Eye (tissue), 1 donor: Measurements from ENCODE around the gene FXYD1.
"Not testable (repeated sequence)": the region's sequence is repeated elsewhere in the genome, so short reads cannot be mapped to it uniquely, and the experiment has no call there.

ENCODE experiments used
- DNase-seq: peaks from one replicate; pipeline ENCODE4 v3.0.0-alpha.2; 2015

FXYD1 gene

GRCh38 chr19:35125749-35126623 is 12.6 kb upstream of the FXYD1 start:
- DNase-seq: no peak

DNA sequence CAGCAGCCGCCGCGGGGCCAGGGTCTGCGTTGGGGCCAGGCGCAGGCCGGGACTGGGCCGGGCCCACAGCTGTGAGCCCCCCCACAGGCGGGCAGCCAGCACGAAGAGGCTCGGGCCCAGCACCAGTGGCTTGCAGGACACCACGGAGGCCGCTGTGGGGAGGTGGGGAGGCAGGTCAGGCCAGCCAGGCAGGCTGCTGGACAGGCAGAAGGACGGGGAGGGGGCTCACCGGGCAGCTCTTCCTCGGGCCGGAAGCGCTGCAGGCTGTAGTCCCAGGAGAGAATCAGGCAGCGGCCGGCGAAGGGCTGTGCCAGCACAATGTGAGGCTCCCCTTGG is 12.0 kb upstream of the FXYD1 start:
- peak; percentile 42 for DNase-seq

DNA sequence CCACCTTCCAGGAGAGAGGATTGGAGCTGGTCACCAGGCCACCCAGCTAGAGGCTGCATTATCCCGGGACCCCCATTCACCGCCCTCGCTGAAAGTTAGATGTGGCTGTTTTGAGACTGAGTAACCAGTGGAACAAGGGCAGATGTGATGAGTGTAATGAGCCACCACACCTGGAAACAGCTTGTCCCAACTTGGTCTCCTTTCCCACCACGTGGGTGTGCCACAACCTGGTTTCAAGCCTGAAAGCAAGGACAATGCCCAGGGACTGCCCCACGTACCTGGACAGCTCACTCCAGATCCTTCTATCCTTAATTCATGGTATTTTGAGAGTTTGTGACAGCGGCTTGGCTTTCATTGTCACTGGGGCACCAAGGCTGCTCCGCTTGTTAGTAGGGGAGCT is 10.8 kb upstream of the FXYD1 start:
- no peak for DNase-seq

- no peak for DNase-seq
Measured at GRCh38 chr19:35128398-35129057, 10.1 kb upstream of the FXYD1 start.

- not testable (repeated sequence) for DNase-seq
Measured at GRCh38 chr19:35129724-35130274, 8.8 kb upstream of the FXYD1 start.

- no peak for DNase-seq
Measured at GRCh38 chr19:35130761-35131720, 7.6 kb upstream of the FXYD1 start.

DNA sequence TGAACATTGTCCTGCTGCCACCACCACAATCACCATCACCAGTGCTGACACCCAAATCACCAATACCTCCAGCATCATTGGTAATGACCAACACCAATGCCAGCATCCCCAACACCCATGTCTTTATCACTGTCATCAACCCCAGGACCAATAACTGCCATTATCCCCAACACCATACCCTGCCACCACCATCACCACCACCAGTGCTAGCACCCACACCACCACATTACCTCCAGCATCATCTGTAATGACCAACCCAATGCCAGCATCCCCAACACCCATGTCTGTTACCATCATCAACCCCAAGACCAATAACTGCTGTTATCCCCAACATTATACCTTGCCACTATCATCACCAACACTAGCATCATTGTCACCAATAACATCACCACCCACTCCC is 6.4 kb upstream of the FXYD1 start:
- DNase-seq: no peak

GRCh38 chr19:35133826-35134225 is 4.8 kb upstream of the FXYD1 start:
- no peak for DNase-seq

GRCh38 chr19:35134601-35135242 is 3.9 kb upstream of the FXYD1 start, which contains the start of gene LGI4:
LGI4 (minus strand) TSS chr19:35135059; CDS start chr19:35134680, 379 bp downstream.
- peak; percentile 74 for DNase-seq

DNA sequence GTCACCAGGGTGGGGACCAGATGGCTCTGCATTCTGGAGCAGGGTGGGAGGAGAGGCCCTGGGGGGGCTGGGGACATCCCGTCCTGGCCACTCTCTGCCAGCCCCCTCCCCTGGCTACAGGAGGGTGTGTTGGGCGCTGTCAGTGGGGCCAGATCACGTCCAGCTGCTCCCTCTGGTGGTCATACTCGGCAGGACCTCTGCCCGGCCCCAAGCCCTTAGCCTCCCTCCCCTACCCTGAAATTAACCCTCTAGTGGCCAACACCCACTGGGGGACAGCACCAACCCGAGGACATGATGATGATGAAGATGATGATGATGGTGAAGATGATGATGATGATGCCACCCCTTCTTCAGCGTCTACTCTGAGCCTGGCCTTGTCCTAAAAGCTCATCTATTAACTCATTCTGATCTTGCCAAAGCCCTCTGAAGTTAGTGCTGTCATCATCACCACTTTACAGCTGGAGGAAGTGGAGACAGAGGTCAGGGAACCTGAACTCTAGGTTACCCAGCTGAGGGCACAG is 3.2 kb upstream of the FXYD1 start:
- peak; percentile 97 for DNase-seq

DNA sequence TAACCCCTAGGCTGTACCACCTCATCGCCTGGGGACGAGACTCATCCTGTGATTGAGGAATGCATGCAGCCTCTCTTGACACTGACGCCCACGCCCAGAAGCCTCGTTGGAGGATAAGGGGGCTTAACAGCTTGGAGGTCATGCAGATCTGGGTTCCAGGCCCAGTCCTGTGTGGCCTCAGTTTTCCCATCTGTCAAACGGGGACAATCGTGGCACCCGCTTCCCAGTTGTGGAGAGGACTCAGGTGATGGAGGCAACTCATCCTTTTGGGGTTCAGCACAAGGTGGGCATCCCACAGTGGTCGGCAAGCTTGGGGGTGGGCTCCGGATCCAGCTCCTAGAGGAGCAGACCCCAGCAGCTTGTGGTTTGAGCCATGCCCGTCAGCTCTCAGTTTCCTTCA is 2.4 kb upstream of the FXYD1 start:
- no peak for DNase-seq

DNA sequence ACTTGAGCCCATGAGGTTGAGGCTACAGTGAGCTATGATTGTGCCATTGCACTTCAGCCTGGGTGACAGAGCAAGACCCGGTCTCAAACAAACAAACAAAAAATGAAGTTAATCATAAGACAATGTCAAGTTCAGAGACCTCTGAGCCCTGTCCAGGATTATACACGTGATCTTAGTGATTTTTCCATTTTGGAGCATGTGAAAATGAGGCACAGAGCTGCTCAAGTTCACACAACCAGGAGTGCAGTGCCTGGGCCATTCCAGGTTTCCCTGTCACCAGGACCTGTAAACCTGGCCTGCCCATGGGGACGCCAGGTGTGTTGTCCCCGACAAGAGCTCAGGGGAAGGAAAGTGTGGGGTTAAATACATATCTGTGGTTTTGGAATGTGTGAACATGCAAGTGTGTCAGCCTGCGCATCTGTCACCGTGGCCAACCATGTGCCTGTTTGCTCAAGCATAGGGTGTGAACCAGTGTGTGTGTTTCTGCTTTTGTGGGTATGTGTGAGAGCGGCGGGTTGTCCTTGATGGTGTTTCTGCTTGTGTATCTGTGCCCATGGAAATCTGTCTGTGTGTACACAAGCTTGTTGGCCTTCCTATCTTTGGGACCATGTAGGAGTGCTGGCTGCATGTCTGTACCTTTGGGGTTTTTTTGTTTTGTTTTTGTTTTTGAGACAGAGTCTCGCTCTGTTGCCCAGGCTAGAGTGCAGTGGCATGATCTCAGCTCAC is 1.5 kb upstream of the FXYD1 start:
- DNase-seq: peak; percentile 6

DNA sequence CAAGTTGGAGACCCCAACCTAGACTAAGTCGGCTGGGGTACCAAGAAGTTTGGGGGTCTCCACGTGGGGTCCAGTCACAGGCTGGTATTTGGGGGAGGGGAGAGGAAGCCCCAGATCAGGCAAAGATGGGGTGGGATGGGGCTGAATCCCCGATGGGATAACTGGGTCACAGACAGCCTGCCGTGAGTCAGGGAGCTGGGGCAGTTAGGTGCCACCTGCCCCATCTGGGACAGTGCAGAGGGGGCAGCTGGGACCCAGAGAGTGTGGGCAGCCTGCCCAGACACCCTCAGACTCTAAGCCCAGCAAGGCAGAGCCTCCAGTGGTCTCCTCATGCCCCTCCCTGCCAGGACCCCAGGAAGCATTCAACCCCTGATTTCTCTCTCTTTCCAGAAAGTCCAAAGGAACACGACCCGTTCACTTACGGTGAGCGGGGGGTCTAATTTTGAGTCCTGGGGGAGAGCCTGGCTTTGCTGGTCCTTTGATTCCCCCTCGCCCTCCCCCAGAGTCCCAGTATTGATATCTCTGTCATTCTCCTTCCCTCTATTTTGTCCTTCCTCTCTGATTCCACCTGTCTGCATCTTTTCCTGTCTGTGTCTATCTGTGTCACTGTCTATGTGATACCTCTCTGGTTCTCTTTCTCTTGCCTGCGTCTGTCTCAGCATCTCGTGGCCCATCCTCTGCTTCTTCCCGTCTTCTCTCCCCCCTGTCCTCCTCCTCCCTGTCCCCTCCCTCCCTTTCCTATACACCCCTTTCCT is 1.8 kb downstream of the FXYD1 start:
- DNase-seq: peak; percentile 45

DNA sequence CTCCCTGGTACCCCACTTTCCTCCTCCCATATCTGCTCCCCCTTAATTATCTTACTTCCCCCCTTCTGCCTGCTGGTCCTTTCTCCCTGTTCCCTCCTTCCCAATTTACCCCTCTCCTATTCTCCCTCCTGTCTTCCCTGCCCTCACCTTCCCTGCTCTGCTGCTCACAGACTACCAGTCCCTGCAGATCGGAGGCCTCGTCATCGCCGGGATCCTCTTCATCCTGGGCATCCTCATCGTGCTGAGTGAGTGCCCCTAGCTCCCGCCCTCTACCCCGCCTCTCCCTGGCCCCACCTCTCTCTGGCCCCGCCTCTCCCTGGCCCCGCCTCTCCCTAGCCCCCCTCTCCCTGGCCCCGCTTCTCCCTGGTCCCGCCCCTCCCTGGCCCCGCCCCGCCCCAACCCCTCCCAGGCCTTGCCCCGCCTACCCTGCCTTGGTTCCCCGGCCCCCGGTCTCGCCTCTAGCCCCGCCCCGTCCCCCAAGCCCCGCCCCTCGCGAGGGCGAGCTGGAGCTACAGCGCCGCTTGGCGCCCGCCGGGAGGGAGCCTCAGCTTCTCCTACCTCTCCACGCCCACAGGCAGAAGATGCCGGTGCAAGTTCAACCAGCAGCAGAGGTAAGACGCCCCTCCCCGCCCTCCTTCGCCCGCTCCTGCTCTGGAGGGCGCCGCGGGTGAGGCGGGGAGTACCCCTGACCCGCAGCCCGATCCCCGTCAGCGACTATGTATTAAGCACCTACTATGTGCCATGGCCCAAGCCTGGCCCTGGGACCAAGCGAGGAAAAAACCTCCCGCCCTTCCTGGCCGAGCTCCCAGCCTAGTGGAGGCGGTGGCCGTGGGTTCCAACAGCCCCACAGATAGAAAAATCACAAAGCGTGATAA is 2.6 kb downstream of the FXYD1 start:
- peak; percentile 92 for DNase-seq

GRCh38 chr19:35141837-35142605 is 3.4 kb downstream of the FXYD1 start:
- peak; percentile 67 for DNase-seq

DNA sequence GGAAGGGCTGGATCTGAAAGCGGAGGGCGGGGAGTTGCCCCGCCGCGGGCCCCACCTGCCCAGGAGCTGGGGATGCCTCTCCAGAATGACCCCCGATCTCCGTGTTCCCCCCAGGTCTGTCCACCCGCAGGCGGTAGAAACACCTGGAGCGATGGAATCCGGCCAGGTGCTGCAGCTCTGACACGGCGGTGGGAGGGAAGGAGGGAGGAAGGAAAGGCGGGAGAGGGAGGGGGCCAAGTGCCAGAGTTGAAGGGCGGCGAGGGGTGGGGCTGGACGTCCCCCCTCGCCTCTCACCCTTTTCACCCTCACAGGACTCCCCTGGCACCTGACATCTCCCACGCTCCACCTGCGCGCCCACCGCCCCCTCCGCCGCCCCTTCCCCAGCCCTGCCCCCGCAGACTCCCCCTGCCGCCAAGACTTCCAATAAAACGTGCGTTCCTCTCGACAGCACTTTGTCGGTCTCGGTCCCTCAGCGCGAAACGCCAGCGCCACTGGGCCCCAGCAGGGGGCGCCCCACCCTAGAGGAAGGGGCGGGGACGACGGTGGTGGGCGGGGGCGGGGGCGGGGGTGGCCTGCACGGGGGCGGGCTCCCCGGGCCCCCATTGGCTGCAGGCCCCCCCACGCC is 4.1 kb downstream of the FXYD1 start:
- peak; percentile 80 for DNase-seq

DNA sequence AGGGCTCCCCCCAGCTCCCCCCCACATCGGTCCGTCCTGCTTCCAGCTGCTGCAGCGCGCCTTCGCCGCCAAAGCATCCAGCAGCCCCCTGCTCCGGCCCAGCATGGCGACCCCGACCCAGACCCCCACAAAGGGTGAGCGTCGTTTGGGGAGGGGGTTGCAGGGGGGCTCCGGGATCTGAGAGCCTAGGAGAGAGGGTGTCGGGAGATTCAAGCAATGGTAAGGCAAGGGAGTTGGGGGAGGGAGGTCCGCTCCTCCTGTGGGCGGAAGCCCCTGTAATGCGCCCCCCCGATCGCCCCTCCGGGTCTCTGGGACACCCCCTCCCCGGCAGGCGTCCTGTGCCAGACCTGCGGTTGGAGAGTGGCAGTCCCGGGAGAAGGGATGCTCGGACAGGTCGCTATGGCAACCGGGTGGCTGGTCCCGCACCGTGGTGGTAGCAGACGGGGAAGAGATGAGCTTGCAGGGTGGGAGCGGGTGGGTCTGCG is 4.6 kb downstream of the FXYD1 start, which contains the start of gene FXYD7:
Gene FXYD7 (plus strand): TSS at position 25 of the 485 bp plus-strand sequence. CDS start 79 bp downstream, at position 104.
- DNase-seq: peak; percentile 76

GRCh38 chr19:35143818-35144217 is 5.2 kb downstream of the FXYD1 start:
- DNase-seq: no peak
